Astrocyte (in vitro differentiated cells and primary cell): ENCODE results near the gene PTPN22.

Experiments
- EZH2 ChIP-seq: IDR thresholded peaks from 2 replicates; pipeline ENCODE4 v1.6.1; 2012; ENCODE audit warnings: mild to moderate bottlenecking, low read length, inconsistent platforms; ENCODE audit not compliant: insufficient read depth
- TF ChIP-seq, protein P1 (sequence below): IDR thresholded peaks from 2 replicates; pipeline ENCODE4 v1.5.1; 2011; ENCODE audit warnings: low read depth, mild to moderate bottlenecking, inconsistent platforms, low read length, moderate library complexity; ENCODE audit not compliant: insufficient read depth

DNA sequence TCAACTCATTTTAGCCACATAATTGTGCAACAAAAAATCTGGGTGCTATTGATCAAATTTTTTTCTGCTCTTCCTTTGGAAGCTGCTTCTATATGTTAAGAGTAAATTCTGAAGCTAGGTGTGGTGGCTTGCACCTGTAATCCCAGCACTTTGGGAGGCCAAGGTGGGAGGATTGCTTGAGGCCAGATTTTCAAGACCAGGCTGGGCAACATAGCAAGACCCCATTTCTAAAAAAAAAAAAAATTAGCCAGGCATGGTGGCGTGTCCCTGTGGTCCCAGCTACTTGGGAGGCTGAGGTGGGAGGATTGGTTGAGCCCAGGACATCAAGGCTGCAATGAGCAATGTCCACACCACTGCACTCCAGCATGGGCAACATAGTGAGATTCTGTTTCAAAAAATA, 35.0 kb downstream of the PTPN22 start:
- TF ChIP-seq, protein P1, sequence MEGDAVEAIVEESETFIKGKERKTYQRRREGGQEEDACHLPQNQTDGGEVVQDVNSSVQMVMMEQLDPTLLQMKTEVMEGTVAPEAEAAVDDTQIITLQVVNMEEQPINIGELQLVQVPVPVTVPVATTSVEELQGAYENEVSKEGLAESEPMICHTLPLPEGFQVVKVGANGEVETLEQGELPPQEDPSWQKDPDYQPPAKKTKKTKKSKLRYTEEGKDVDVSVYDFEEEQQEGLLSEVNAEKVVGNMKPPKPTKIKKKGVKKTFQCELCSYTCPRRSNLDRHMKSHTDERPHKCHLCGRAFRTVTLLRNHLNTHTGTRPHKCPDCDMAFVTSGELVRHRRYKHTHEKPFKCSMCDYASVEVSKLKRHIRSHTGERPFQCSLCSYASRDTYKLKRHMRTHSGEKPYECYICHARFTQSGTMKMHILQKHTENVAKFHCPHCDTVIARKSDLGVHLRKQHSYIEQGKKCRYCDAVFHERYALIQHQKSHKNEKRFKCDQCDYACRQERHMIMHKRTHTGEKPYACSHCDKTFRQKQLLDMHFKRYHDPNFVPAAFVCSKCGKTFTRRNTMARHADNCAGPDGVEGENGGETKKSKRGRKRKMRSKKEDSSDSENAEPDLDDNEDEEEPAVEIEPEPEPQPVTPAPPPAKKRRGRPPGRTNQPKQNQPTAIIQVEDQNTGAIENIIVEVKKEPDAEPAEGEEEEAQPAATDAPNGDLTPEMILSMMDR: no peak
- TF ChIP-seq EZH2: no peak
